Middle frontal gyrus (tissue), 1 donor: ENCODE measurements around the gene COL5A1.

Experiments used
- DNase-seq: peaks from one replicate; pipeline ENCODE4 v3.0.0-alpha.2; 2015; ENCODE audit warnings: low spot score; ENCODE audit errors: extremely low spot score

Gene COL5A1

GRCh38 chr9:134740071-134740470 lies 98.5 kb downstream of the COL5A1 start:
- no peak for DNase-seq

- DNase-seq = no peak
Observed at GRCh38 chr9:134741846-134742245, 100.2 kb downstream of the COL5A1 start.

GRCh38 chr9:134742822-134743535 lies 101.4 kb downstream of the COL5A1 start:
- no peak for DNase-seq

- DNase-seq = no peak
Observed at GRCh38 chr9:134743853-134744252, 102.2 kb downstream of the COL5A1 start.

GRCh38 chr9:134744385-134745295 lies 103.0 kb downstream of the COL5A1 start:
- DNase-seq = no peak

GRCh38 chr9:134747951-134748489 lies 106.4 kb downstream of the COL5A1 start:
- no peak for DNase-seq

GRCh38 chr9:134748591-134748990 lies 107.0 kb downstream of the COL5A1 start:
- no peak for DNase-seq

- DNase-seq = no peak
Observed at GRCh38 chr9:134750450-134751155, 109.0 kb downstream of the COL5A1 start.

- no peak for DNase-seq
Observed at GRCh38 chr9:134751622-134752021, 110.0 kb downstream of the COL5A1 start.

GRCh38 chr9:134752471-134753168 lies 111.0 kb downstream of the COL5A1 start:
- no peak for DNase-seq

GRCh38 chr9:134753191-134753590 lies 111.6 kb downstream of the COL5A1 start:
- no peak for DNase-seq

GRCh38 chr9:134755221-134755907 lies 113.8 kb downstream of the COL5A1 start:
- no peak for DNase-seq

GRCh38 chr9:134756098-134756497 lies 114.5 kb downstream of the COL5A1 start:
- no peak for DNase-seq

GRCh38 chr9:134757216-134757975 lies 115.8 kb downstream of the COL5A1 start:
- no peak for DNase-seq

- no peak for DNase-seq
Observed at GRCh38 chr9:134758949-134759607, 117.5 kb downstream of the COL5A1 start.

GRCh38 chr9:134759913-134760312 lies 118.3 kb downstream of the COL5A1 start:
- DNase-seq = no peak

- DNase-seq = no peak
Observed at GRCh38 chr9:134760750-134761420, 119.3 kb downstream of the COL5A1 start.

- no peak for DNase-seq
Observed at GRCh38 chr9:134764473-134765269, 123.1 kb downstream of the COL5A1 start.
